ENCODE results near the gene GADL1.

GRCh38 chr3:30832961-30833575, 61.4 kb downstream of the GADL1 start:
- no peak for TF ChIP-seq EP300 (IDR thresholded peaks at IDR 0.05)
- no peak for TF ChIP-seq CTCF (IDR thresholded peaks at IDR 0.05)
- TF ChIP-seq POLR2A (IDR thresholded peaks at IDR 0.05) = no peak
